Peyer's patch (tissue), 4 donors: ENCODE measurements around the gene PAPSS1. TPM values are rescaled to one million over a fixed set of nuclear protein-coding genes. Genes with fewer than 3 reads are reported as not detected.

Experiments
- DNase-seq, 3 donors: peaks; one replicate each; pipeline ENCODE4 v3.0.0-alpha.2; 2017 to 2019
- H3K27ac ChIP-seq, 4 donors: fragments of 200-600 bp; sonication (generic); one replicate each; pipeline ENCODE4 v1.5.1; 2016 to 2019
- H3K27me3 ChIP-seq, 2 donors: fragments of 200-600 bp; sonication (generic); one replicate each; pipeline ENCODE4 v1.5.1; 2019
- H3K36me3 ChIP-seq, 3 donors: fragments of 200-600 bp; sonication (generic); one replicate each; pipeline ENCODE4 v1.5.1; 2016 to 2019
- H3K4me1 ChIP-seq, 4 donors: fragments of 200-600 bp; sonication (generic); one replicate each; pipeline ENCODE4 v1.5.1; 2016 to 2019
- H3K4me3 ChIP-seq, 4 donors: fragments of 200-600 bp; sonication (generic); 1 replicate in 3 of 4; 2 replicates in 1 of 4; pipeline ENCODE4 v1.5.1; 2016 to 2019; ENCODE audit warnings: mild to moderate bottlenecking in 1 of 4
- H3K9me3 ChIP-seq, 4 donors: fragments of 200-600 bp; sonication (generic); one replicate each; pipeline ENCODE4 v1.5.1; 2016 to 2019; ENCODE audit warnings: mild to moderate bottlenecking in 1 of 4
- CTCF ChIP-seq, 6 experiments: fragments of 450-650 bp in 4 of 6; fragments of 200-600 bp in 2 of 6; sonication (generic) in 1 of 6; IDR thresholded peaks; one replicate each; pipeline ENCODE4 v1.5.1; 2017 to 2019; ENCODE audit warnings: antibody characterized with exemption in 6 of 6, mild to moderate bottlenecking in 3 of 6, moderate library complexity in 1 of 6
- POLR2A ChIP-seq, 2 donors: fragments of 450-650 bp; IDR thresholded peaks; one replicate each; pipeline ENCODE4 v1.5.1; 2017; ENCODE audit warnings: antibody characterized with exemption in 2 of 2, mild to moderate bottlenecking in 2 of 2, moderate library complexity in 2 of 2
- total RNA-seq, 4 donors: library from RNA; depleted of rRNA; stranded (reverse); fragments of >200 nt; gene quantifications; one replicate each; pipeline ENCODE4 v1.1.0, GENCODE V29; 2016

The PAPSS1 gene
- total RNA-seq, 4 donors from 2014 or later = 9.0 to 23.3 (median 18.1) TPM

DNA sequence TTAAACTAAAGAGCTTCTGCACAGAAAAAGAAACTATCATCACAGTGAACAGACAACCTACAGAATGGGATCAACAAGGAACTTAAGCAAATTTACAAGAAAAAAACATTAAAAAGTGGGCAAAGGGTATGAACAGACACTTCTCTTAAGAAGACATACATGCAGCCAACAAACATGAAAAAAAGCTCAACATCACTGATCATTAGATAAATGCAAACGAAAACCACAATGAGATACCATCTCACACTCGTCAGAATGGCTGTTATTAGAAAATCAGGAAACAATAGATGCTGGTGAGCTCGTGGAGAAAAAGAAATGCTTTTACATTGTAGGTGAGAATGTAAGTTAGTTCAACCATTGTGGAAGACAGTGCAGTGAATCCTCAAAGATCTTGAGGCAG lies 27.8 kb downstream of the PAPSS1 start:
- Histone ChIP-seq H3K27ac (no peak overlapping the region), H3K27me3 (no peaks in the 10 kb centered on the region), H3K9me3 (no peaks in the 10 kb centered on the region), H3K4me1 (no peaks in the 10 kb centered on the region), H3K36me3 (no peaks in the 10 kb centered on the region), H3K4me3 (no peak overlapping the region)
- no peak for DNase-seq
- TF ChIP-seq POLR2A (IDR thresholded peaks at IDR 0.05) (no peak), CTCF (IDR thresholded peaks at IDR 0.05) (no peak)

GRCh38 chr4:107691378-107691777 lies 28.7 kb downstream of the PAPSS1 start:
- Histone ChIP-seq H3K4me3 (no peak overlapping the region), H3K36me3 (no peaks in the 10 kb centered on the region), H3K9me3 (no peaks in the 10 kb centered on the region), H3K27me3 (no peaks in the 10 kb centered on the region), H3K4me1 (no peaks in the 10 kb centered on the region), H3K27ac (no peak overlapping the region)
- TF ChIP-seq CTCF (IDR thresholded peaks at IDR 0.05) (no peak), POLR2A (IDR thresholded peaks at IDR 0.05) (no peak)
- DNase-seq = no peak

GRCh38 chr4:107689912-107690587 lies 30.0 kb downstream of the PAPSS1 start:
- Histone ChIP-seq H3K9me3 (no peaks in the 10 kb centered on the region), H3K27me3 (no peaks in the 10 kb centered on the region), H3K4me3 (no peak overlapping the region), H3K36me3 (no peaks in the 10 kb centered on the region), H3K4me1 (no peaks in the 10 kb centered on the region), H3K27ac (no peak overlapping the region)
- TF ChIP-seq CTCF (IDR thresholded peaks at IDR 0.05) (no peak), POLR2A (IDR thresholded peaks at IDR 0.05) (no peak)
- no peak for DNase-seq

- no peaks in the 10 kb centered on the region for H3K4me1 ChIP-seq
- DNase-seq = no peak
- H3K4me3 ChIP-seq = no peak overlapping the region
- H3K27me3 ChIP-seq = no peaks in the 10 kb centered on the region
- H3K36me3 ChIP-seq = peaks cover 0 to 4% (median 0%) of the 10 kb centered on the region in 3 donors
- no peaks in the 10 kb centered on the region for H3K9me3 ChIP-seq
- no peak overlapping the region for H3K27ac ChIP-seq
- TF ChIP-seq POLR2A (IDR thresholded peaks at IDR 0.05) (no peak), CTCF (IDR thresholded peaks at IDR 0.05) (no peak)
These were observed 31.6 kb downstream of the PAPSS1 start for GRCh38 chr4:107688421-107688820.

GRCh38 chr4:107685740-107686139 lies 34.3 kb downstream of the PAPSS1 start:
- Histone ChIP-seq H3K27ac (no peak overlapping the region), H3K4me3 (no peak overlapping the region), H3K4me1 (no peaks in the 10 kb centered on the region), H3K36me3 (peaks cover 0 to 9% (median 0%) of the 10 kb centered on the region in 3 donors), H3K27me3 (no peaks in the 10 kb centered on the region), H3K9me3 (no peaks in the 10 kb centered on the region)
- no peak for DNase-seq
- TF ChIP-seq POLR2A (IDR thresholded peaks at IDR 0.05) (no peak), CTCF (IDR thresholded peaks at IDR 0.05) (no peak)
